Loucy (cell line): ENCODE results near the gene AMOTL1.

Experiments
- H2AFZ ChIP-seq: fragments of 200-600 bp; sonication (generic); 2 replicates; pipeline ENCODE4 v1.6.0; 2016; ENCODE audit warnings: antibody characterized with exemption, mild to moderate bottlenecking, low read length, moderate library complexity
- H3F3A ChIP-seq: fragments of 200-600 bp; 2 replicates; pipeline ENCODE4 v1.6.0; 2016; ENCODE audit warnings: antibody characterized with exemption, low read depth, mild to moderate bottlenecking
- H3K27me3 ChIP-seq: fragments of 200-600 bp; sonication (generic); 2 replicates; pipeline ENCODE4 v1.6.1; 2014; ENCODE audit warnings: low read length, mild to moderate bottlenecking; ENCODE audit not compliant: insufficient read depth, poor library complexity, severe bottlenecking
- H3K36me3 ChIP-seq: fragments of 200-600 bp; sonication (generic); 2 replicates; pipeline ENCODE4 v1.6.1; 2016; ENCODE audit warnings: low read length; ENCODE audit not compliant: insufficient read depth
- H3K4me1 ChIP-seq: fragments of 200-600 bp; sonication (generic); 2 replicates; pipeline ENCODE4 v1.5.1; 2014; ENCODE audit warnings: low read length, mild to moderate bottlenecking; ENCODE audit not compliant: insufficient read depth, poor library complexity, severe bottlenecking
- H3K4me2 ChIP-seq: fragments of 200-600 bp; sonication (generic); 2 replicates; pipeline ENCODE4 v1.6.0; 2014; ENCODE audit warnings: antibody characterized with exemption, low read length, low read depth, mild to moderate bottlenecking; ENCODE audit not compliant: poor library complexity, severe bottlenecking
- H3K4me3 ChIP-seq: fragments of 200-600 bp; sonication (generic); 2 replicates; pipeline ENCODE4 v1.5.1; 2014; ENCODE audit warnings: low read length, mild to moderate bottlenecking, mixed read lengths; ENCODE audit not compliant: poor library complexity, severe bottlenecking
- H3K79me2 ChIP-seq: fragments of 200-600 bp; sonication (generic); 2 replicates; pipeline ENCODE4 v1.6.1; 2014; ENCODE audit warnings: low read length; ENCODE audit not compliant: insufficient read depth
- H3K9ac ChIP-seq: fragments of 200-600 bp; sonication (generic); 2 replicates; pipeline ENCODE4 v1.6.0; 2014; ENCODE audit warnings: mild to moderate bottlenecking, low read depth, low read length, moderate library complexity; ENCODE audit not compliant: poor library complexity, severe bottlenecking
- H3K9me2 ChIP-seq: fragments of 200-600 bp; sonication (generic); replicated peaks from 2 replicates; pipeline ENCODE4 v1.6.1; 2016; ENCODE audit warnings: low read depth, low read length, mixed read lengths
- H3K9me3 ChIP-seq: fragments of 200-600 bp; sonication (generic); 2 replicates; pipeline ENCODE4 v1.6.1; 2014; ENCODE audit warnings: mild to moderate bottlenecking, antibody characterized with exemption, low read length, low read depth; ENCODE audit not compliant: insufficient read depth
- H4K20me1 ChIP-seq: fragments of 200-600 bp; sonication (generic); 2 replicates; pipeline ENCODE4 v1.6.0; 2014; ENCODE audit warnings: antibody characterized with exemption, low read length, mild to moderate bottlenecking; ENCODE audit not compliant: insufficient read depth, poor library complexity, severe bottlenecking
- EZH2phosphoT487 ChIP-seq: fragments of 200-600 bp; IDR thresholded peaks from 2 replicates; pipeline ENCODE4 v1.6.1; 2018; ENCODE audit warnings: antibody characterized with exemption, mild to moderate bottlenecking, moderate library complexity, borderline replicate concordance
- TF ChIP-seq, protein P1 (sequence below): fragments of 200-600 bp; sonication (generic); conservative IDR thresholded peaks from 2 replicates; pipeline ENCODE4 v1.5.1; 2014; ENCODE audit warnings: mild to moderate bottlenecking, antibody characterized with exemption, low read length

Gene AMOTL1

GRCh38 chr11:94750319-94751217 is 17.6 kb upstream of the AMOTL1 start:
- H4K20me1 ChIP-seq, result no peaks in the 10 kb centered on the region
- no peak overlapping the region for H3K4me2 ChIP-seq
- H2AFZ ChIP-seq, result no peak overlapping the region
- H3K9ac ChIP-seq, result no peak overlapping the region
- TF ChIP-seq EZH2phosphoT487, result no peak
- TF ChIP-seq, protein P1, sequence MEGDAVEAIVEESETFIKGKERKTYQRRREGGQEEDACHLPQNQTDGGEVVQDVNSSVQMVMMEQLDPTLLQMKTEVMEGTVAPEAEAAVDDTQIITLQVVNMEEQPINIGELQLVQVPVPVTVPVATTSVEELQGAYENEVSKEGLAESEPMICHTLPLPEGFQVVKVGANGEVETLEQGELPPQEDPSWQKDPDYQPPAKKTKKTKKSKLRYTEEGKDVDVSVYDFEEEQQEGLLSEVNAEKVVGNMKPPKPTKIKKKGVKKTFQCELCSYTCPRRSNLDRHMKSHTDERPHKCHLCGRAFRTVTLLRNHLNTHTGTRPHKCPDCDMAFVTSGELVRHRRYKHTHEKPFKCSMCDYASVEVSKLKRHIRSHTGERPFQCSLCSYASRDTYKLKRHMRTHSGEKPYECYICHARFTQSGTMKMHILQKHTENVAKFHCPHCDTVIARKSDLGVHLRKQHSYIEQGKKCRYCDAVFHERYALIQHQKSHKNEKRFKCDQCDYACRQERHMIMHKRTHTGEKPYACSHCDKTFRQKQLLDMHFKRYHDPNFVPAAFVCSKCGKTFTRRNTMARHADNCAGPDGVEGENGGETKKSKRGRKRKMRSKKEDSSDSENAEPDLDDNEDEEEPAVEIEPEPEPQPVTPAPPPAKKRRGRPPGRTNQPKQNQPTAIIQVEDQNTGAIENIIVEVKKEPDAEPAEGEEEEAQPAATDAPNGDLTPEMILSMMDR, result no peak
- no peaks in the 10 kb centered on the region for H3K27me3 ChIP-seq
- no peaks in the 10 kb centered on the region for H3K36me3 ChIP-seq
- H3K9me2 ChIP-seq, result no peaks in the 10 kb centered on the region
- no peak overlapping the region for H3K4me3 ChIP-seq
- no peaks in the 10 kb centered on the region for H3K4me1 ChIP-seq
- H3K9me3 ChIP-seq, result no peaks in the 10 kb centered on the region
- H3K79me2 ChIP-seq, result no peaks in the 10 kb centered on the region
- no peaks in the 10 kb centered on the region for H3F3A ChIP-seq

DNA sequence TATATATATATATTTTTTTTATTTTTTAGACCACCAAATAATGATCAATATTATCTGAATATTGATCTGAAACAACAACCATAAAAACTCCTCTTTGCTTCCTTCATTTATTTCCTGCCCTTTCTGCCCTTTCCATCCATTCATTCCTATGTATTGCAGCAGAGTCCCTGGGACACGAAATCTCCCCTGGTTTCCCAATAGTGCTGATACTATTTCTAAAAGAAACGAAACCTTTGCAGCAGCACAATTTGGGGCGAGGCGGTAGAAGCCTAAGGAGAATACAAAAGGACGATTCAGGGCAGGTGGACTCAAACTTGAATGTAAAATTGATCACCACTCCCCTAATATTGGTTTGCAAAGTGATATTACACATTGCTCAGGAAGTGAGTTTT is 16.9 kb upstream of the AMOTL1 start:
- Histone ChIP-seq H3K27me3 (no peaks in the 10 kb centered on the region), H2AFZ (no peak overlapping the region), H3K9me2 (no peaks in the 10 kb centered on the region), H3K4me1 (no peaks in the 10 kb centered on the region), H3K36me3 (no peaks in the 10 kb centered on the region), H3K9ac (no peak overlapping the region), H4K20me1 (no peaks in the 10 kb centered on the region), H3K4me3 (no peak overlapping the region), H3F3A (no peaks in the 10 kb centered on the region), H3K79me2 (no peaks in the 10 kb centered on the region), H3K9me3 (no peaks in the 10 kb centered on the region), H3K4me2 (no peak overlapping the region)
- TF ChIP-seq EZH2phosphoT487, result no peak
- TF ChIP-seq, protein P1, result no peak

DNA sequence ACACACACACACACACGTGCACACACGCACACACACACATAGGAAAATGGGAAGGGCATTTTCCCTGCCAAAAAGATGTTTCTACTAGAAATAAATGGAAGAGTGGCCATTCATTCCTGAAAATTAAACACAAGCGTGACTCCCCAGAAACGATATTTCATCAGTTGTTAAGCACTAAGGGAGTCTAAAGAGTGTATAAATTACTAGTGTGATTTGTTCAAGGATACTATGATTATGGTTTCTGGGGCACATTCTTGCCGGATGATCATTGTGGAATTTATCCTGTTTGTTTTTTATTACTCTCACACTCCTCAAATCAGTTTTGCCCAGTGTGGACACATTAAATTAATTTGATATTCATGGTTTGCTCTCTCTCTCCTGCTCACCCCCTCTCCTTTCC is 16.4 kb upstream of the AMOTL1 start:
- no peak overlapping the region for H3K4me2 ChIP-seq

More for the DNA sequence above, 16.4 kb upstream of the AMOTL1 start:
- Histone ChIP-seq H2AFZ (no peak overlapping the region), H3K4me3 (no peak overlapping the region), H4K20me1 (no peaks in the 10 kb centered on the region), H3K9me2 (no peaks in the 10 kb centered on the region), H3K4me1 (peaks cover 3% of the 10 kb centered on the region), H3K27me3 (no peaks in the 10 kb centered on the region), H3F3A (no peaks in the 10 kb centered on the region), H3K79me2 (no peaks in the 10 kb centered on the region), H3K36me3 (no peaks in the 10 kb centered on the region), H3K9me3 (no peaks in the 10 kb centered on the region), H3K9ac (no peak overlapping the region)
- TF ChIP-seq EZH2phosphoT487, result no peak
- TF ChIP-seq, protein P1, result no peak
